SK-N-MC (cell line): ENCODE results near the gene MTARC2.
A peak's percentile ranks its signal among the peaks of the same experiment; 100 is the strongest.

ENCODE experiments used
- DNase-seq: peaks from one replicate; pipeline ENCODE4 v3.0.0-alpha.2; 2011; ENCODE audit warnings: low read depth, low spot score
- H3K27ac ChIP-seq: fragments of 200-600 bp; sonication (generic); 2 replicates; pipeline ENCODE4 v1.5.1; 2016; ENCODE audit warnings: mixed run types
- H3K36me3 ChIP-seq: fragments of 200-600 bp; sonication (generic); 2 replicates; pipeline ENCODE4 v1.6.1; 2017; ENCODE audit warnings: antibody characterized with exemption, low read length, mixed read lengths; ENCODE audit not compliant: insufficient read depth
- H3K4me3 ChIP-seq: fragments of 200-600 bp; sonication (generic); 2 replicates; pipeline ENCODE4 v1.5.1; 2016
- H3K9ac ChIP-seq: fragments of 200-600 bp; sonication (generic); 2 replicates; pipeline ENCODE4 v1.8.0; 2017; ENCODE audit warnings: mixed run types, mixed read lengths; ENCODE audit not compliant: insufficient read length
- H3K9me3 ChIP-seq: fragments of 200-600 bp; sonication (generic); 2 replicates; pipeline ENCODE4 v1.6.1; 2017; ENCODE audit warnings: low read depth, mild to moderate bottlenecking, antibody characterized with exemption, low read length, moderate library complexity, mixed read lengths
- EZH2 ChIP-seq: fragments of 200-600 bp; sonication (generic); IDR thresholded peaks from one replicate; pipeline ENCODE4 v1.6.1; 2017; ENCODE audit warnings: antibody characterized with exemption
- FOXP2 ChIP-seq: optimal IDR thresholded peaks from 2 replicates; pipeline ENCODE3; 2011; ENCODE audit warnings: mild to moderate bottlenecking, moderate library complexity; ENCODE audit not compliant: insufficient read depth; ENCODE audit errors: extremely low read length, control extremely low read depth
- POLR2AphosphoS5 ChIP-seq: IDR thresholded peaks from 2 replicates; pipeline ENCODE4 v1.6.1; 2012; ENCODE audit warnings: mild to moderate bottlenecking, low read depth, low read length, borderline replicate concordance

Gene MTARC2

GRCh38 chr1:220809187-220809550, 61.0 kb downstream of the MTARC2 start:
- Histone ChIP-seq H3K9ac (no peak overlapping the region), H3K4me3 (no peak overlapping the region), H3K27ac (no peak overlapping the region), H3K9me3 (no peaks in the 10 kb centered on the region), H3K36me3 (no peaks in the 10 kb centered on the region)
- no peak for DNase-seq
- TF ChIP-seq EZH2 (no peak), POLR2AphosphoS5 (no peak), FOXP2 (no peak)

DNA sequence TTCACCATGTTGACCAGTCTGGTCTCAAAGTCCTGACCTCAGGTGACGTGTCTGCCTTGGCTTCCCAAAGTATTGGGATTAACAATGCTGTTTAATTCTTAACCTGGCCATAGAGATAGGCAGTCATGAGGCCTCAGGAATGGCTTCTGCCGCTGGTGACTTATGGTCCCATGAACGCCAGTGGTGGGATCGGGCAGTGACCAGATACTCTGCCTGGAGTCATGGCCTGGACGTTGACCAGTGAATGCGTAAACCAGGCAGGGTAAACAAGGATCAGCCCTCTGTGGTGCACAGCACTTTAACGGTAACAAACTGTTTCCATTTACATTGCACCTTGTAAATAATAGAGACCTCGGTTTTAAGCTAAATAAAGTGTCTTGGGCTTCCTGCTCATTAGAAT, 61.6 kb downstream of the MTARC2 start:
- no peak overlapping the region for H3K27ac ChIP-seq
- H3K9me3 ChIP-seq = no peaks in the 10 kb centered on the region
- no peak for DNase-seq
- no peak for TF ChIP-seq FOXP2
- no peak for TF ChIP-seq POLR2AphosphoS5
- TF ChIP-seq EZH2 = no peak
- no peak overlapping the region for H3K4me3 ChIP-seq
- H3K9ac ChIP-seq = no peak overlapping the region
- no peaks in the 10 kb centered on the region for H3K36me3 ChIP-seq

- Histone ChIP-seq H3K9ac (no peak overlapping the region), H3K36me3 (no peaks in the 10 kb centered on the region), H3K4me3 (peak overlapping the region; percentile 42), H3K27ac (no peak overlapping the region), H3K9me3 (no peaks in the 10 kb centered on the region)
- TF ChIP-seq EZH2 = no peak
- TF ChIP-seq POLR2AphosphoS5 = no peak
- no peak for TF ChIP-seq FOXP2
- DNase-seq = peak; percentile 20
These were observed 62.1 kb downstream of the MTARC2 start for GRCh38 chr1:220810179-220810653.

DNA sequence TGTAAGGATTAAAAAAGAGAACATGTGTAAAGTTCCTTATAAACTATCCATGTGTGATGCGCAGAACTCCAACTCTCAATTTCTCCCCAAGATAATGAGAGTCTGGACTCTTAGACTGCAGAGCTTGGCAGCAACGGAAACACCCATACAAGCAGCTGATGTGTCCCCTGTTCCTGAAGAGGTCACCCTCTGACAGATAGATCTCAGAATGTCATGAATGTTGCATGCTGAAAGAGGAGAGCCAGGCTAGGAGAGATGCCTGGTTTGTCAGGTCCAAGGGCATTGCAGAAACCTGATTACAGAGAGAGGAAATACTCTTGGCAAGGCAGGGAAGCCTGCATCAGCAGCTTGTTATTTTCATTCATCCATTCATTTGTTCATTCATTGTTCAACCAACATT, 62.8 kb downstream of the MTARC2 start:
- Histone ChIP-seq H3K9me3 (no peaks in the 10 kb centered on the region), H3K27ac (no peak overlapping the region), H3K36me3 (no peaks in the 10 kb centered on the region), H3K4me3 (no peak overlapping the region), H3K9ac (no peak overlapping the region)
- DNase-seq = no peak
- TF ChIP-seq POLR2AphosphoS5 (no peak), EZH2 (no peak), FOXP2 (no peak)

DNA sequence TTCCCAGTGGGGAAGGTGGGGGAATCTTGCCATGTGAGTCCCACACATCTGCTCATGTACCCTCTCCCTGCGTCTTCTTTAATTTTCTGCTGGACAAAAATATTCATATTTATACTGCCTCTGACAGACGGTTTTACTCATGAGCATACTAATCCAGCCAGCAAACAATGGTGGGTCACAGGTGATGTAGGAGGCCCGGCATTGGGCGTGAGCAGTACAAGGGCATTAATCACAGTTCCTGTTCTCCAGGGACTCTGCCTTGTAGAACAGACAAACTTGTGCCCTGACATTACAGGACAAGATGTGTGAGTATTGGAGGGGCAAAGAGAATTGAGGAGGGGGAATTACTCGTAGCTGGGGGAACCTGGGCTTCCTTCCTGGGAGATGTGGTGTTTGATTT, 63.6 kb downstream of the MTARC2 start:
- no peak for DNase-seq
- Histone ChIP-seq H3K9me3 (no peaks in the 10 kb centered on the region), H3K9ac (no peak overlapping the region), H3K27ac (no peak overlapping the region), H3K4me3 (no peak overlapping the region), H3K36me3 (no peaks in the 10 kb centered on the region)
- TF ChIP-seq POLR2AphosphoS5 (no peak), FOXP2 (no peak), EZH2 (no peak)

GRCh38 chr1:220812308-220812707, 64.2 kb downstream of the MTARC2 start:
- no peak overlapping the region for H3K9ac ChIP-seq
- H3K4me3 ChIP-seq = no peak overlapping the region
- TF ChIP-seq FOXP2 (no peak), POLR2AphosphoS5 (no peak), EZH2 (no peak)
- no peak overlapping the region for H3K27ac ChIP-seq
- DNase-seq = no peak
- no peaks in the 10 kb centered on the region for H3K36me3 ChIP-seq
- no peaks in the 10 kb centered on the region for H3K9me3 ChIP-seq

GRCh38 chr1:220813013-220813412, 64.9 kb downstream of the MTARC2 start:
- no peak for DNase-seq
- no peak for TF ChIP-seq FOXP2
- no peak for TF ChIP-seq EZH2
- no peak for TF ChIP-seq POLR2AphosphoS5
- Histone ChIP-seq H3K9ac (no peak overlapping the region), H3K4me3 (no peak overlapping the region), H3K36me3 (no peaks in the 10 kb centered on the region), H3K9me3 (no peaks in the 10 kb centered on the region), H3K27ac (no peak overlapping the region)

GRCh38 chr1:220815409-220815808, 67.3 kb downstream of the MTARC2 start:
- H3K4me3 ChIP-seq = no peak overlapping the region
- H3K9ac ChIP-seq = no peak overlapping the region
- H3K36me3 ChIP-seq = no peaks in the 10 kb centered on the region
- no peak for DNase-seq
- no peaks in the 10 kb centered on the region for H3K9me3 ChIP-seq
- TF ChIP-seq FOXP2 = no peak
- TF ChIP-seq EZH2 = no peak
- H3K27ac ChIP-seq = no peak overlapping the region

GRCh38 chr1:220817907-220818306, 69.8 kb downstream of the MTARC2 start:
- no peaks in the 10 kb centered on the region for H3K36me3 ChIP-seq
- H3K9ac ChIP-seq = no peak overlapping the region
- H3K9me3 ChIP-seq = no peaks in the 10 kb centered on the region
- H3K27ac ChIP-seq = no peak overlapping the region
- H3K4me3 ChIP-seq = no peak overlapping the region
- no peak for DNase-seq
- TF ChIP-seq FOXP2 (no peak), POLR2AphosphoS5 (no peak), EZH2 (no peak)
